ENCODE data around the gene CHCHD3.

CHCHD3 gene

GRCh38 chr7:132765861-132766260 is 316.0 kb downstream of the CHCHD3 start:
- intact Hi-C loops (cut with DNase I; ENCODE audit: low total_unique reads): no loop called here
- no peak for TF ChIP-seq CTCF (IDR thresholded peaks at IDR 0.05)
- no peak for DNase-seq
- Histone ChIP-seq H3K27ac (no peak overlapping the region), H3K9me3 (peaks cover 2 to 8% (median 8%) of the 10 kb centered on the region in 3 donors), H3K4me1 (no peaks in the 10 kb centered on the region), H3K27me3 (no peaks in the 10 kb centered on the region), H3K4me3 (no peak overlapping the region), H3K36me3 (no peaks in the 10 kb centered on the region)

GRCh38 chr7:132764762-132765161 is 317.1 kb downstream of the CHCHD3 start:
- Histone ChIP-seq H3K9me3 (peaks cover 2 to 8% (median 8%) of the 10 kb centered on the region in 3 donors), H3K36me3 (no peaks in the 10 kb centered on the region), H3K27me3 (no peaks in the 10 kb centered on the region), H3K27ac (no peak overlapping the region), H3K4me1 (no peaks in the 10 kb centered on the region), H3K4me3 (no peak overlapping the region)
- intact Hi-C loops (cut with DNase I; ENCODE audit: low total_unique reads): no loop called here
- no peak for TF ChIP-seq CTCF (IDR thresholded peaks at IDR 0.05)
- DNase-seq: no peak

GRCh38 chr7:132760866-132761265 is 321.0 kb downstream of the CHCHD3 start:
- Histone ChIP-seq H3K4me3 (no peak overlapping the region), H3K4me1 (no peaks in the 10 kb centered on the region), H3K27ac (no peak overlapping the region), H3K9me3 (no peaks in the 10 kb centered on the region), H3K27me3 (no peaks in the 10 kb centered on the region), H3K36me3 (no peaks in the 10 kb centered on the region)
- intact Hi-C loops (cut with DNase I; ENCODE audit: low total_unique reads): no loop called here
- TF ChIP-seq CTCF (IDR thresholded peaks at IDR 0.05): no peak
- DNase-seq: no peak

GRCh38 chr7:132760244-132760623 is 321.7 kb downstream of the CHCHD3 start:
- Histone ChIP-seq H3K4me1 (no peaks in the 10 kb centered on the region), H3K36me3 (no peaks in the 10 kb centered on the region), H3K9me3 (no peaks in the 10 kb centered on the region), H3K27me3 (no peaks in the 10 kb centered on the region), H3K27ac (no peak overlapping the region), H3K4me3 (no peak overlapping the region)
- TF ChIP-seq CTCF (IDR thresholded peaks at IDR 0.05): no peak
- intact Hi-C loops (cut with DNase I; ENCODE audit: low total_unique reads): no loop called here
- no peak for DNase-seq

- intact Hi-C loops (cut with DNase I; ENCODE audit: low total_unique reads): no loop called here
Measured at GRCh38 chr7:132759482-132760243, 322.2 kb downstream of the CHCHD3 start.

More at GRCh38 chr7:132759482-132760243, 322.2 kb downstream of the CHCHD3 start:
- H3K36me3 ChIP-seq: no peaks in the 10 kb centered on the region
- no peak for TF ChIP-seq CTCF (IDR thresholded peaks at IDR 0.05)
- no peaks in the 10 kb centered on the region for H3K4me1 ChIP-seq
- no peak for DNase-seq
- H3K9me3 ChIP-seq: no peaks in the 10 kb centered on the region
- H3K4me3 ChIP-seq: no peak overlapping the region
- H3K27ac ChIP-seq: no peak overlapping the region
- no peaks in the 10 kb centered on the region for H3K27me3 ChIP-seq
